Erythroblast (primary cell): Measurements from ENCODE around the gene BMI1.
"Not testable (repeated sequence)": the region's sequence is repeated elsewhere in the genome, so short reads cannot be mapped to it uniquely, and the experiment has no call there.

Experiments
- DNase-seq, 2 experiments: peaks; one replicate each; lab custom pipeline; 2025; lab: John Stamatoyannopoulos, UW
- GATA1 ChIP-seq: IDR thresholded peaks from 2 replicates; pipeline ENCODE4 v1.6.1; 2011; ENCODE audit warnings: low read depth, mild to moderate bottlenecking, control low read depth, low read length, moderate library complexity
- POLR2A ChIP-seq: IDR thresholded peaks from 2 replicates; pipeline ENCODE4 v1.6.1; 2011; ENCODE audit warnings: mild to moderate bottlenecking, low read length

Gene BMI1

DNA sequence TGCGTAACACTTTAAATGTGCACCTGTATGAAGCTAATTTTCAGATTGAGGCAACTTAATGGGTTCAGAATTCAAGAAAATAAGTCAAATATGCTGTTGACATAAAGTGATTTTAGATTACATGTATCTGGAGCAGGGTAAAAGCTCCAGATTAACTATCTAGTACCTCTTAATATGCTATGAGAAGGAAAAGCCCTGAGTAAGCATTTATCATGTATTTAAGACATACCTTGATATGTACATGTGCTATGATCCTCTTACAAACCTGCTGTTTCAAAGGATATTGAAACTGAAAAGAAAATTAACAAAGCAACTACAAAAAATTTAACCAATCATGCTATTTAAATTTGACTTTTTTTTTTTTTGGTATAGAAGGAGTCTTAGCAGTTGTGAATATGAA lies 28.9 kb downstream of the BMI1 start:
- DNase-seq, result no peak
- TF ChIP-seq POLR2A (no peak), GATA1 (no peak)

GRCh38 chr10:22351131-22351703 lies 30.3 kb downstream of the BMI1 start:
- no peak for TF ChIP-seq GATA1
- no peak for TF ChIP-seq POLR2A
- no peak for DNase-seq

GRCh38 chr10:22356324-22356873 lies 35.5 kb downstream of the BMI1 start:
- TF ChIP-seq POLR2A (no peak), GATA1 (no peak)

GRCh38 chr10:22357770-22358169 lies 36.9 kb downstream of the BMI1 start:
- not testable (repeated sequence) for DNase-seq

More at GRCh38 chr10:22356324-22356873, 35.5 kb downstream of the BMI1 start:
- DNase-seq, result peak; percentile 67 to 68

GRCh38 chr10:22363305-22363704 lies 42.4 kb downstream of the BMI1 start:
- DNase-seq, result no peak

GRCh38 chr10:22364407-22365140 lies 43.7 kb downstream of the BMI1 start:
- DNase-seq, result no peak
- TF ChIP-seq POLR2A (no peak), GATA1 (no peak)

More at GRCh38 chr10:22363305-22363704, 42.4 kb downstream of the BMI1 start:
- TF ChIP-seq POLR2A (no peak), GATA1 (no peak)

- DNase-seq, result no peak
- no peak for TF ChIP-seq GATA1
- TF ChIP-seq POLR2A, result no peak
Observed at GRCh38 chr10:22365233-22365632, 44.3 kb downstream of the BMI1 start.

DNA sequence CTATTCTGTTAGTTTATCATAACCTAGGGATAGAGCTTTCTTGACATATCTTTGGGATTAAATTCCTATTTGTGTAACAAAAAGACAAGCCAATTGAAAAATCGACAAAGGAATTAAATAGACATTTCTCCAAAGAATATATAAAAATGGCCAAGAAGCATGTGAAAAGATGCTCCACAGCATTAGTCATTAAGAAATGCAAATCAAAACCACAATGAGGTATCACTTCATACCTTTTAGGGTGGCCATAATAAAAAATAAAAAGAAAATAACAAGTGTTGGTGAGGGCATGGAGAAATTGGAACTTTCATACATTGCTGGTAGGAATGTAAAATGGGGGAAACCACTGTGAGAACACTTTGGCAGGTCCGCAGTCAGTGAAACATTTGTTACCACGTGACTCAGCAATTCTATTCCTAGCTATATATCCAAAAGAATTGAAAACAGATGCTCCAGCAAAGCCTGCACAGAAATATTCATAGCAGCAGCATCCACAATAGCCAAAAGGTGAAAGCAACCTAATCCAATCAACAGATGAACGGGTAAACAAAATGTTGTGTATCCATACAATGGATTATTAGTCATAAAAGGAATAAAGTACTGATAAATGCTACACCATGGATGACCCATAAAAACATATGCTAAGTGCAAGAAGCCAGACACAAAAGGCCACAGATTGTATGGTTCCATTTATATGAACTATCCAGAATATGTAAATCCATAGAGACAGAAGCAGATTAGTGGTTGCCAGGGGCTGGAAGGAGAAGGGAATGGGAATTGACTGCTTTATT lies 44.9 kb downstream of the BMI1 start:
- no peak for DNase-seq
- TF ChIP-seq GATA1 (no peak), POLR2A (no peak)

GRCh38 chr10:22366435-22366703 lies 45.5 kb downstream of the BMI1 start:
- no peak for TF ChIP-seq GATA1
- no peak for TF ChIP-seq POLR2A
- no peak for DNase-seq

- TF ChIP-seq GATA1, result no peak
- TF ChIP-seq POLR2A, result no peak
- no peak for DNase-seq
Observed at GRCh38 chr10:22366771-22367170, 45.9 kb downstream of the BMI1 start.

DNA sequence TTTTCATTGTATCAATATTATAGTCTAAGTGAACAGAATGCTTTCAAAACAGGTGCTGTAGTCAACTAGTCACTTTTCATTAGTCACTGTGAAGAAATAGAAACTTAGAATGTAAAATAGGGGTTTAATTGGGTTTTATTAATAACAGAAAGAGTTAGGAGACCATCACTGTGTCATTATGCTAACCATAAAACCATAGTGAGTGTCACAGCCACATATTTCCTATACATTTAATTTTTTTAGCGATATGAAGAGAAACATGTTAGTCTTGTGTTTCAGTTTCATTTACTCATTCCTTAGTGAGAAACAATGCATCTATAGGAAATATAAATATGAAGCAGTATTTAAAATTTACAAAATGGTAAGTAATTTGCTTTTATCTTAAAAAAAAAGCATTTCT lies 46.6 kb downstream of the BMI1 start:
- TF ChIP-seq GATA1 (no peak), POLR2A (no peak)
- DNase-seq, result no peak

GRCh38 chr10:22368402-22368801 lies 47.5 kb downstream of the BMI1 start:
- DNase-seq, result no peak
- no peak for TF ChIP-seq GATA1
- no peak for TF ChIP-seq POLR2A

- TF ChIP-seq GATA1 (no peak), POLR2A (no peak)
- no peak for DNase-seq
Observed at GRCh38 chr10:22368981-22369380, 48.1 kb downstream of the BMI1 start.

DNA sequence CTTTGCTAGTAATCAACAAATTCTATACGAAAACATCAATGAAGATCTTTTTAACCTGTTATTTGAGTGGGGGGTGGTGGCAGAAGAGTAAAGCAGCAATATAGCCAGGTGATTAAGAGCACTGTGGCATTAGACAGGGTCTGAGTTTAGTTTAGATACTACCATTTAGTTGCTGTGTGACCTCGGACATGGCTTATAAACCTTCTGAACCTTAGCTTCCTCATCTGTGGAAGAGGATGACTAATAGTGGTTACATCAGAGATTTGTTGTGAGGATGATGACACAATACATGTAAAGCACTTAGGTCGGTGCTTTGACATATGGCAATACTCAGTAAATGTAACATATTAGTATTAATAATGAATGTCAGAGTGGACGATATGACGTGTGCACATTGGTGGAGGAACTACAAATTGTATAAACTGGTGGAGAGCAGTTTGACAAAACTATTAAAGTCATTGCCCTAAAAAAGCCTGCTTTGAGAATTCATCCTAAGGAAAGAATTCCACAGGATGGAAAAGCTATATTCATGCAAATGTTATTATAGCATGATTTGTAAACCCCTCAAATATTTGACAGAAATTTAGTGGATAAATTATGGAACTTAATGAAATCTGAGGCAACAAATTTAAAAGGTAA lies 48.7 kb downstream of the BMI1 start:
- no peak for TF ChIP-seq GATA1
- no peak for TF ChIP-seq POLR2A
- peak in 1 of 2 experiments; percentile 44 for DNase-seq
